HG03460 (cell line): ENCODE results near the gene CALML4.
"Not testable (repeated sequence)": the region's sequence is repeated elsewhere in the genome, so short reads cannot be mapped to it uniquely, and the experiment has no call there.

ENCODE experiments used
- ATAC-seq: cut with Tn5 transposase; IDR thresholded peaks from one replicate; pipeline ENCODE4 v1.9.1; 2021; ENCODE audit not compliant: unreplicated experiment

The CALML4 gene

GRCh38 chr15:68208636-68209240, 3.6 kb upstream of the CALML4 start:
- no peak for ATAC-seq

DNA sequence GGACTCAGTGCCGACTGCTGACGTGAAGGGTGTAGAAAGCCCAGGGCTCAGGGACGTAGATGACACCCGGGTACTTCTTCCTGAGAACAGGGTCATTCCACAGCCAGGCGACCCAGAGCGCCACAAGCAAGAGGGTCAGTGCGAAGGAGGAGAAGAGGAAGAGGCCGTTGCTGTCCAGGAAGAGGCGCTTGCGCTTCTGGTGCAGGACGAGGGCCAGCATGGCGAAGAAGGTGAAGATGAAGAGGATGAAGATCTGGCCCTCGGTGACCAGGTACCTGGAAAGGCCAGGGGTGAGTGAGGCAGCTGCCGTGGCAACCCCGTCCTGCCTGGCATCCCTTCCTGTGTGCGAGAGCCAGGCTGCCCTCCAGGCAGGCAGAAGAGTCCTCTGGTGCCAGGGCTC, 3.0 kb upstream of the CALML4 start:
- ATAC-seq: no peak

DNA sequence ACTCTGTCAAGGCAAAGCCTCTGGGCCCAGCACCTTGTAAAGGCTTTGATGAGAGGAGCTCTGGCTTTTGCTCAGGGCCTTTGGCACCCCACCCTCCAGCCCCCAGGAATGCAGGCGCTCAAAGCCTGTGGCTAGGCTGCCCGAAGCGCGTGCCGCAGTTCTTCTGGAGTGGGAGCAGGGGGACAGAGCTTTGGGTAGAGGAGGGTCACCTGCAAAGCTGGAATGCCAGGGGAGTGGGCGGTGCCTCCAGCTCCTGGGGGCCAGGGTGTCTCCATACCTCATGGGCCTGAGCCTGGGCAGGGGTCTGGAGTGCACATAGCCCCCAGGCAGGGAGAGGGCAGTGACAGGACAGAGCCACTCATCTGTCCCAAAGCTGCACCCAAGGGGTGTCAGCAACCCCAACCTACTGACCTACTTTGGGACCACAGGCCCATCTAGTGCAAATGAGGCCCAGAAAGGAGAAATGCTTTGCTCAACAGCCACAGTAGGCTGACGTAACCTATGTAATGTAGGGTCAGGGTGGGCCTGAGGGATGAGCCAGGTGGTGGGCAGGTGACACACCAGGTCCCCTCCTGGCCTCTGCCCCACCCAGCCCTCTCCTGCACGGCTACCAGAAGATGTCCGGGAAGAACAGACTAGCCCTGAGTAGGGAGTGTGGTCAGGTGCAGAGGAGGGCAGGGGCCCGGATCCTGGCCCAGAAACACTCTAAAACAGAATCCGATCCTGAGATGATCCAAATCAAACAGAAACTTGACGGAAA, 2.2 kb upstream of the CALML4 start:
- no peak for ATAC-seq

DNA sequence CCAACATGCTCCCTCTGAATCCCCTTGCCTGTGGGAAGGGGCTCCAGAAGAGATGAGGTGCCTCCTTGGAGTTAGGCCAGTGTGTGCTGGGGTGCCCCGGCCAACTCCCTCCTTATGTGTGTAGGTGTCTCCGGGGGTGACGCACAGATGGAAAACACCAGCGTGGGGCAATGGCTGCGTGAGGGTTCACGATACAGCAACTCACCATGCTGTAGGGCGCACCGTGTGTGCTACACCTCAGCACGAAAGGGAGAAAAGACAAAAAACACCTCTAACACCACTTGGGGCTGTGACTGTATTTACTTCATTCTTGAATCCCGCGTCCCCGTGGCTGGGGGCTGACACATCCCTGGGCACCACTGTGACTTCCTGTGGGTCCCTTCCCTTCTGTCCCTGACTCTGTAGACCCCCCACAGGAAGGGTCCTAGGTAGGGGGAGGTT, 1.6 kb upstream of the CALML4 start:
- ATAC-seq: no peak

DNA sequence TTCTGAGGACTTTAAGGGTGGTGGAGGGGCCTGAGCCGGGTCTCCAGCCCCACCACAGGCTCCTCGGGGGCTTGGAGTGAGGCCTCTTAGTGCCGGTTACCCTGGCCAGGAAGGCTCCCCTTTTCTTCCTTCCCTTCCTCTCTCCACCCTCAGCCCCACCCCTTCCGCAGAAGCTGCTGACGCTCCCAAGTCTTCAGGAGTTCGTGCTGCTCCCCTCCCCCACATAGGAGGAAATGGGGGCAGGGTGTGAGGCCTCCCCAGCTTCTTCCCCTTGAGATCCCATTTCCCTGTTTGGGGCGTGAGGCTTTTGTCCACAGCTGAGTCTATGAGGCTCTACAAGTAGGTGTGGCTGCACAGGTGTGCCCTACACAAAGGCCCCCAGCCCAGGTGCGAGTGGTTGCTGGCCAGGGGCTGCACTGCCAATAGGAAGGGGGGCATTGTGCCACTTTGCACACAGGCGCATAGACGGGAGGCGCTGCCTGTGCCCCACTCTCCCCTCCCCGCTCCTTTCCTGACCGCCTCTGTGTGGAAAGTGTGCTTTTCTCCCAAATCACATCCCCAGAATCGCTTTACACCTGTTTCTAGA, 915 bp upstream of the CALML4 start:
- no peak for ATAC-seq

GRCh38 chr15:68205558-68205944, 419 bp upstream of the CALML4 start:
- no peak for ATAC-seq

DNA sequence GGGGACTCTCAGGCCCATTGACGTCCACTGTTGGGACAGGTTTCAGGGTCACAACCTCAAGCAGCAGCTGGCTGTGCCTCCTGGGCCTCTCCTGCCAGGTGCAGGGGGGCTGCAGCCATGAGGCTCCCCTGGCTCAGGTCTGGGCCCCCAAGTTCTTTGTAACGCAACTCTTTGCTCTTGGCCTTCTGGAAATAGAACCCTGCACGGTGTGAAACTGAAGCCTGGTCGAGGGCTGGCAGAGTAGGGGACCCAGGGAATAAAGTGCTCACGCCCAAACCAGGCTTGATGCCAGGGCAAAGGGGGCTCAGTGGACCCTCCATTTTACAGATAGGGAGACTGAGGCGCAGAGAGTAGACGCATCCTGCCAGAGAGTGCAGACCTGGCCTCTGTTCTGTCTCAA, 771 bp downstream of the CALML4 start:
- no peak for ATAC-seq

DNA sequence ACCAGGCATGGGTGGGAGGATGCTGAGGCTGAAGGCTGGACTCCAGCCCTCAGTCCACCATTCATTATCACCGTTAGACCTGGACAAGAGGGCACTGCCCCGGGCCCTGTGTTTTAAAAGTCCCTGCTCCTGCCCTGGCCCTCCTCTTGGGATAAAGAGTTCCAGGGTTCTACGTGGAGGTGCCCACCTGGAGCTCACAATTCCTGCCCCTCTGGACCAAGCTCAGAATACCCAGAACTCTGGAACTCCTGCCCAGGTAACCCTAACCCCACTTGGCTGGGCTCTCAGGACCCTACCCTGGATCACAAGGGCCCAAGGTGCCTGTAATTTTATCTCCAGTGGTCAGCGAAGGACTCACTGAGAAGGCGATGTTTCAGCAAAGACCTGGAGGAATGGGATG, 1.2 kb downstream of the CALML4 start:
- no peak for ATAC-seq

DNA sequence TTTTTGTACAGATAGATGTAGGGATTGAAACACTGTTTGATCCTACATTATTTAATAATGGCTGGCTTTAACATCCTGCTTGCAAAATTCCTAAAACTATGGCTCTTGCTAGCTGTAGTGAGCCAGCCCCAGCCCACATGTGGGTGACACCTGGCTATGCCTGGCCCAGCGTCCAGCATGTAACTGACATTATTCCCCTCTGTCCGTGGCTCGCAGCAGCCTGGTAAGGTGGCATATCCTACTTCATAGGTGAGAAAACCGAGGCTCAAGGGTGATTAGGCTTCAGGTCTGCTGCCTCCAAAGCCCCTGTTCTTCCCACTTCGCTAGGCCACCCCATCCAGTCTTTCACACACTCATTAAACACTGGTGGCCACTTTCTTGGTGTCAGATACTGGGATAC, 1.6 kb downstream of the CALML4 start:
- ATAC-seq: no peak

DNA sequence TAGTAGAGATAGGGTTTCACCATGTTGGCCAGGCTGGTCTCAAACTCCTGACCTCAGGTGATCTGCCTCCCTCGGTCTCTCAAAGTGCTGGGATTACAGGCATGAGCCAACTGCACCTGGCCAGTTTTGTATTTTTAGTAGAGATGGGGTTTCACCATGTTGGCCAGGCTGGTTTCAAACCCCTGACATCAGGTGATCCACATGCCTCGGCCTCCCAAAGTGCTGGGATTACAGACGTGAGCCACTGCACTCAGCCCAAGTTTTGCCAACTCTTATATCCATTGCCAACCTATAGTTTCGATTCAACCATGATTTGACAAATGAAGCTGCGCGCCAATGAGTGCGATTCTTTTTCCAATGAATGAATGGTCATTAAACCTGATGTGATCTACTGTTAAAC, 2.1 kb downstream of the CALML4 start:
- ATAC-seq: not testable (repeated sequence)

- ATAC-seq: no peak
Observed at GRCh38 chr15:68201879-68202261, 3.3 kb downstream of the CALML4 start.

DNA sequence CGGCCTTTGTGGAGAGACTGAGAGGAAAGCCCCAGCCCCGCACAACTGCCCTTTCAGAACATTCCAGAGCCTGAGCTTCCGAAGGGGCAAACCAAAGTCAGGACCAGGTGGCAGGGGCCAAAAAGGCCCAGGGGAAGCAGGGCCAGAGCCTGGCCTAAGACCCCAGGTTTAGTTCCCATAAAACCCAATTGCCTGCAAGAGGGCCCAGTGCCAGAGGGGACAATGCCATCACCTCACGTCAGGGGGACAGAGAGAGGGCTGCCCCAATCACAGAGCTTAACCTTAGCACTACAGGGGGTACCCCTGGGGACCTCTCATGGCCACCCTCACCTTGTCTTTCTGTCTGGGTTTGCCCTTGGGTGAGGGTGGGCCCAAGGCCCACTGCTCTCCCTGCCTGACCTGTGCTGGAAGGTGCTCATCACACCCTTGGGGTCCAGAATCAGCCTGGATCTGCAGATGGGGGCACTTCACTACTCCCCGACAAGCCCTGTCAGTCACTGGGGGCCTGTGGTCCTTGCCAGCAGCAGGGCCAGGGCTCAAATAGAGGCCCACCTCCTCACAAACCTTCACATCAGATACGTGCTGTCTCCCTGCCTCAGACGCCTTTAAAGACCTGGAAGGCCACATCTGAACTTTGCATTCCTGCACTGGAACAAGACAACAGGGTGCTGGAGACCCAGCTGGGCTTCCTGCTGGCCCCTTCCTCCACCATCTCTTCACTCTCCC, 3.8 kb downstream of the CALML4 start:
- ATAC-seq: no peak

- ATAC-seq: no peak
Observed at GRCh38 chr15:68200016-68200861, 4.9 kb downstream of the CALML4 start.

DNA sequence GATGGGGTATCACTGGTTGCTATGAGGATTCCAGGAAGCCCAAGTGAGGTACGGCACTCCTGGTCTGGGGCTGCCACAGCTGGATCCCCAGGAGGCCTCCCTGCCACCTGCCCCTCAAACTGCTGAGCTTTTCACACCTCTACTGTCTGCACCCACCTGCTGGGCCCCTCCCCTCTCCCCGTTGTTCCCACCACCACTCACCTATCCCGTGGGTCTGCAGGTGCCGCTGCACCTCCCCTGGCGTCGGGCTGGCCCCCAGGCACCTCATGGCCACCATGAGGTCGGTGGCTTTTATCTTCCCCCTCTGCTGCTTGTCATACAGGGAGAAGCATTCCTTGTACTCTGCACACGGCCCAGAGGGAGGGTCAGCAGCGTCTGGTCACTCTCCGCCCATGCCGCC, 5.8 kb downstream of the CALML4 start:
- no peak for ATAC-seq

DNA sequence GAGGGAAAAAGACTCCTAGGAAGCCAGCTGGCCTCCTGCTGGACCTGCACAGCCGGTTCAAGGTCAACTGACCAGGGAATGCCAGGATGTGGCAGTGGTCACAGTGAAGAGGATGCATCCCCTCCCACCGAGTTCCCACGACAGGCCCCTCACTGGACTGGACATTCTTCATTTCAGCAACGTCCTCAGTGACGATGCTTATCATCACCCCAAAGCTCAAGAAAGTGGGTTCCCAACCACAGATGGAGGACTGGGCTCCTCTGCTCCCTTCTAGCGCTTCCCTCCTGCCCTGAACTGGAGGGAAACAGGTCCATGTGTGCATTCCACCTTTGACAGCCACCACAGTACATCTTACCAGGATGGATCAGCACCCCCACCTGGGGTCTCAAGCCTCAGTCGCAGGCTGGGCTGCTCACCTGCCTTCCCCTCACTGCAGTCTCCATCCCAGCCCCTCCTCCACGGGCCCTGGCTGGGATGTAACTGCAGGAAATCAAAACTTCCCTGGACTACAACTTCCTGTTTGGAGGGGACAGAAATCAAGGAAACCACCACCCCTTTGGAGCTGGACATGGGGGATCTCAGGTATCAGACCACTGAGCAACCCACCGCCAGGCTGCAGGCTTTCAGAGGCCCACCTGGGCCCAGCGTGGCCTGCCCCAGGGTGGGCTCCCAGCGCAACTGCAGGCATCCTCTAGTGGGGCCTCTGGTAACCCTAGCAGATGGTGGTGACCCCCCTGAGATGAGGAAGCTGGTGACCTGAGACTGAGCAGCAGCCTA, 7.3 kb downstream of the CALML4 start:
- no peak for ATAC-seq

- ATAC-seq: no peak
Observed at GRCh38 chr15:68197170-68197492, 8.0 kb downstream of the CALML4 start.

DNA sequence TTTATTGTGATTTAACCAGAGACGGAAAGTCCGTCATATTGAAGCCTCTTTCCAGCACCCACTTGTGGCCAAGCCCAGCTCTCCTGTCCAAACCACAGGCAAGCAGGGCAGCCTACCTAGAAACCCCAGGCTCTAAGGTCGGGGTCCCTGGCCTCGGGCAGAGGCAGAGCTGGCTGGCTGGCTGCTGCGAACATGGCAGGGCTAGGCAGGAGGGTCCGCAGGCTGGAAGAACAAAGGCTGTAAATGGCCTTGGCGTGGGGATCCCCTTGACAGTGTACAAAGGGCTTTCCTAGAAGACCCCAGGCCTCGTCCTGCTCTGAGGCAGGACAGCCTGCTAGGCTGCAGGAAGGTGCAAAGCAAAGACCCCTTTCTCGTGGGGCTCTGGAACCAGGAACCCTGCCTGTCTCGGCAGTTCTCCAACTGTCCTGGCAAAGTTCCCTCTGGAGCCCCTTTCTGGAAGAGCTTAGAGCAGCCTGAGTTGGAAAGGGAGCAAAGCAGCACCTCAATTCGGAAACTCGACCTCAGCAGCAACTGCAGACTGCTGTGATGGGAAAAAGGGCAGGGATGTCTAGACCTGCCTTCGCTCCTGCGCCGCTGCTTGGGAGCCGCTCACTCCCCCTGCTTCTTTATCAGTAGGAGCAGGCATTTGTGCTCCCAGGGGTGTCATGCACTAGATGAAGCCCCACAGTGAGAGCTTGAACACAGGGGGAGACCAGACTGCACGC, 8.5 kb downstream of the CALML4 start:
- no peak for ATAC-seq

DNA sequence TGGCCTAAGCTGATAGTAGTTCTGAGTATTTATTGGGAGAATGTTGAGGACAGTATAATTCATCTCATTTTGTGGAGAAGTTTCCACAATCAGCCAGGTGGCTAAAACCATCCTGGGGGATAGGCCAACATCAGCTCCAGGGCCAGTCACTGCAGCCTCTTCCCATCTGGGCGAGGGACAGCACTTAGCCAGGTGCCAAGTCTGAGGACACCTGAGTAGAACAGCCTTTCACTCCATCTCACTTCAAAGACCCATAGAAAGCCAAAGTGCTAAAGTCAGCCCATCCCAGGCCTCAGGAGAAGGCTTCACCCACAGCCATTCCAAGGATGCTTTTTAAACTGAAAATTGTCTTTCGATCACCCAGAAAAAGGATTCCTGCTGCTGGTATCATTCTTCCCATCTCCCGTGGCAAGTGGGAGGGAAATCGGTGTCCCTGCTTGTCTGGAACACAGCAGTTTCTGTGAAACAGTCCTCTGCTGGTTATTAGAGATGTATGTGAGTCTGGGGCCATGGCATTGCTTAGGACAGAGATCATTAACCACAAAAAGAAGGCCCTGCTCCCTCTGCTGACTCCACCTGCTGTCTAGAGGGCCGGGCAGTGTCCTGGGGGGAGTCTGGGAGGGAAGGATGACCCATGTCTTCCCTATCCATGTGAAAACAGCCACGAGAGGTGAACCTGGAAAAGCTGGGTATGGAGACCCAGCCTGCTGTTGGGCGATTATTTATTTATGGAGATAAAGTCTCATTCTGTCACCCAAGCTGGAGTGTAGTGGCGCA, 9.6 kb downstream of the CALML4 start:
- no peak for ATAC-seq
